Liver (tissue), 9 donors: ENCODE data around the gene F13B. TPM values are rescaled to one million over a fixed set of nuclear protein-coding genes. Genes with fewer than 3 reads are reported as not detected.
"Not testable (repeated sequence)": the region's sequence is repeated elsewhere in the genome, so short reads cannot be mapped to it uniquely, and the experiment has no call there.

Experiments used
- DNase-seq: peaks from one replicate; pipeline ENCODE4 v3.0.0-alpha.2; 2017; ENCODE audit warnings: low spot score
- H3K27ac ChIP-seq, 2 donors: one replicate each; pipeline ENCODE4 v1.7.0; 2013; ENCODE audit warnings: inconsistent platforms in 2 of 2, low read length in 2 of 2, control low read depth in 1 of 2, low read depth in 1 of 2, mild to moderate bottlenecking in 1 of 2
- H3K27me3 ChIP-seq, 4 donors: one replicate each; pipeline versions ENCODE4 v1.6.1 to v1.7.0; 2013; ENCODE audit warnings: low read length in 3 of 4, inconsistent platforms in 1 of 4, mild to moderate bottlenecking in 1 of 4, moderate library complexity in 1 of 4; ENCODE audit not compliant: control insufficient read depth in 4 of 4, insufficient read depth in 4 of 4
- H3K36me3 ChIP-seq, 4 donors: one replicate each; pipeline versions ENCODE4 v1.6.1 to v1.7.0; 2013; ENCODE audit warnings: low read length in 3 of 4, mild to moderate bottlenecking in 3 of 4, low read depth in 1 of 4, moderate library complexity in 1 of 4; ENCODE audit not compliant: control insufficient read depth in 4 of 4, insufficient read depth in 3 of 4
- H3K4me1 ChIP-seq, 4 donors: one replicate each; pipeline versions ENCODE4 v1.6.1 to v1.7.0; 2013; ENCODE audit warnings: low read length in 3 of 4, mild to moderate bottlenecking in 3 of 4, moderate library complexity in 1 of 4; ENCODE audit not compliant: control insufficient read depth in 4 of 4, insufficient read depth in 4 of 4
- H3K4me3 ChIP-seq, 3 donors: one replicate each; pipeline versions ENCODE4 v1.6.1 to v1.7.0; 2013; ENCODE audit warnings: low read length in 3 of 3, control low read depth in 1 of 3, low read depth in 1 of 3, mild to moderate bottlenecking in 1 of 3
- H3K9ac ChIP-seq, 2 donors: one replicate each; pipeline ENCODE4 v1.7.0; 2013; ENCODE audit warnings: low read length in 2 of 2, mild to moderate bottlenecking in 2 of 2, moderate library complexity in 2 of 2, control low read depth in 1 of 2, low read depth in 1 of 2
- H3K9me3 ChIP-seq, 4 donors: one replicate each; pipeline versions ENCODE4 v1.6.1 to v1.7.0; 2013; ENCODE audit warnings: low read length in 3 of 4; ENCODE audit not compliant: control insufficient read depth in 4 of 4
- EGR1 ChIP-seq, 2 donors: IDR thresholded peaks; 2 replicates each; pipeline ENCODE4 v1.6.1; 2016 to 2018; ENCODE audit warnings: antibody characterized with exemption in 2 of 2, low read depth in 2 of 2
- FOXA1 ChIP-seq: IDR thresholded peaks from 2 replicates; pipeline ENCODE4 v1.6.1; 2016; ENCODE audit warnings: antibody characterized with exemption
- FOXA2 ChIP-seq: IDR thresholded peaks from 2 replicates; pipeline ENCODE4 v1.6.1; 2016; ENCODE audit warnings: antibody characterized with exemption
- GABPA ChIP-seq, 2 donors: IDR thresholded peaks in 1 of 2; conservative IDR thresholded peaks in 1 of 2; 2 replicates each; pipeline ENCODE4 v1.6.1; 2016; ENCODE audit warnings: antibody characterized with exemption in 2 of 2, mild to moderate bottlenecking in 1 of 2, moderate library complexity in 1 of 2
- HNF4A ChIP-seq, 2 donors: conservative IDR thresholded peaks; 2 replicates each; pipeline ENCODE4 v1.6.1; 2016; ENCODE audit warnings: antibody characterized with exemption in 2 of 2, mild to moderate bottlenecking in 2 of 2
- HNF4G ChIP-seq: IDR thresholded peaks from 2 replicates; pipeline ENCODE4 v1.6.1; 2016; ENCODE audit warnings: antibody characterized with exemption
- JUND ChIP-seq, 2 donors: IDR thresholded peaks; 2 replicates each; pipeline ENCODE4 v1.6.1; 2016; ENCODE audit warnings: antibody characterized with exemption in 2 of 2
- NR2F2 ChIP-seq: IDR thresholded peaks from 2 replicates; pipeline ENCODE4 v1.6.1; 2016; ENCODE audit warnings: antibody characterized with exemption
- RAD21 ChIP-seq, 2 donors: IDR thresholded peaks; 2 replicates each; pipeline ENCODE4 v1.6.1; 2016; ENCODE audit warnings: antibody characterized with exemption in 2 of 2, mild to moderate bottlenecking in 2 of 2
- RXRA ChIP-seq, 2 donors: IDR thresholded peaks; 2 replicates each; pipeline ENCODE4 v1.6.1; 2017 to 2018; ENCODE audit warnings: antibody characterized with exemption in 2 of 2, mild to moderate bottlenecking in 1 of 2
- SP1 ChIP-seq: IDR thresholded peaks from 2 replicates; pipeline ENCODE4 v1.6.1; 2018; ENCODE audit warnings: antibody characterized with exemption, mild to moderate bottlenecking
- TAF1 ChIP-seq: conservative IDR thresholded peaks from 2 replicates; pipeline ENCODE4 v1.6.1; 2016; ENCODE audit warnings: antibody characterized with exemption, mild to moderate bottlenecking
- YY1 ChIP-seq: IDR thresholded peaks from 2 replicates; pipeline ENCODE4 v1.6.1; 2016; ENCODE audit warnings: antibody characterized with exemption, mild to moderate bottlenecking
- WGBS: extraction: QIAGEN DNeasy Blood & Tissue Kit; methylation state at CpG from one replicate; pipeline ENCODE4 v1.1.7; 2013; 5-methylcytosine and 5-hydroxymethylcytosine counted together
- polyA plus RNA-seq, 2 donors: library from polyadenylated mRNA; stranded (reverse) in 1 of 2; unstranded in 1 of 2; fragments of 200-250 nt in 1 of 2; fragments of >200 nt in 1 of 2; fragmentation: Nextera tagmentation in 1 of 2; extraction: Ambion mirVana in 1 of 2; gene quantifications; one replicate each; pipeline versions ENCODE4 v1.2.1 to v1.2.3, GENCODE V29; 2013 to 2015
- total RNA-seq, 2 donors: library from RNA; depleted of rRNA; stranded (reverse); fragments of >200 nt; gene quantifications; one replicate each; pipeline ENCODE4 v1.2.3, GENCODE V29; 2014
- TF ChIP-seq, protein P1 (sequence below): fragments of 150-350 bp; IDR thresholded peaks from 2 replicates; pipeline ENCODE4 v1.5.1; 2017; ENCODE audit warnings: improper control_type of control experiment, low read depth, low read length; ENCODE audit not compliant: missing input control
- TF ChIP-seq, protein P2 (sequence below): IDR thresholded peaks from 2 replicates; pipeline ENCODE4 v1.6.1; 2016; ENCODE audit warnings: antibody characterized with exemption, mild to moderate bottlenecking
- TF ChIP-seq, protein P3 (sequence below): IDR thresholded peaks from 2 replicates; pipeline ENCODE4 v1.6.1; 2016; ENCODE audit warnings: antibody characterized with exemption
- TF ChIP-seq, protein P4 (sequence below): IDR thresholded peaks from 2 replicates; pipeline ENCODE4 v1.6.1; 2016; ENCODE audit warnings: antibody characterized with exemption
- TF ChIP-seq, protein P5 (sequence below): IDR thresholded peaks from 2 replicates; pipeline ENCODE4 v1.6.1; 2016; ENCODE audit warnings: antibody characterized with exemption
- donor health status: healthy.
- donor health status: healthy.
- donor health status: healthy.
- donor health status: healthy.
- donor health status: healthy.

The F13B gene
- total and polyA plus RNA-seq, 4 donors = 42.3 to 194 (median 80.2) TPM

DNA sequence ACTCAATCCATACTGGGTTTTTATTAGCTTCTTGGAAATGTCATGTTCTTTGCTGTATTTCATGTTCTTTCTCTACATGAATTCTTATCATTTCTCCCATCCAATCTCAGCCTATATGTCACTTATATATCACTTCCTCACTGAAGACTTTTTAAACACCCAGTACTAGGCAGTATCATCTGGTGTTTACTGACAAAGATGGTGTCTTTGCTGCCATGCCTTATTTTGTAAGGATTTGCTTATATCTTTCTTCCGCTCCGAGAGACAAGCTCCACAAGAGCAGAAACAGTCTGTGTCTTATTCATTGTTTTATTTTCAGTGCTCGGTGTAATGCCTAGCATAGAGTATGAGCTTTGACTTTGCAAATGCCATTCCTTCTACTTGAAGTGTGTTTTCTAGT, 30.2 kb downstream of the F13B start:
- 96% methylated on average over 3 of the region's 3 CpGs for WGBS
- no peak for DNase-seq

DNA sequence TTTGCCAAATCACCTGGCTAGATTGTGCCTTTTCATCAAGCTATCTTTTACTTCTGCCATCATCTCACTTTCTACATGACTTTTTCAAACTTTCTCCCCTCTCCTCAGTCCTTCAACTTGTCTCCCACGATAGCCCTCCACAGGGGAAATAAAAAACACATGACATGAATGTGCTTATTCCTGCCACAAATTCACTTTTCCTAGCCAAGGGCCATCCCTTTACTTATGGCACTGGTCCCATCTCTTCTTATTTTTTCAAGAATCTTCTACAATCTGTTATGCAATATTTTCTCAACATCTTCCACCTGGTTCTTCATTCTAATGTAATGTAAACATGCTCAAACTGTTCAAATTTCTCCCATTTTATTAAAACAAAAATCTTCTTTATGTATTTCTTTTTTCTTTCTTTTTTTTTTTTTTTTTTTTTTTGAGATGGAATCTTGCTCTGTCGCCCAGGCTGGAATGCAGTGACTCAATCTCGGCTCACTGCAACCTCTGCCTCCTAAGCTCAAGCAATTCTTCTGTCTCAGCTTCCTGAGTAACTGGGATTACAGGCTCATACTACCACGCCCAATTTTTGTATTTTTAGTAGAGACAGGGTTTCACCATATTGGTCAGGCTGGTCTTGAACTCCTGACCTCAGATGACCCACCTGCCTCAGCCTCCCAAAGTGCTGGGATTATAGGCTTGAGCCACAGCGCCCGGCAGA, 32.3 kb downstream of the F13B start:
- 84% methylated on average over 6 of the region's 6 CpGs for WGBS
- not testable (repeated sequence) for H3K9ac ChIP-seq, H3K4me1 ChIP-seq, H3K36me3 ChIP-seq, H3K27me3 ChIP-seq, H3K27ac ChIP-seq, H3K4me3 ChIP-seq, H3K9me3 ChIP-seq, DNase-seq

More for the DNA sequence above, 30.2 kb downstream of the F13B start:
- TF ChIP-seq, protein P1, sequence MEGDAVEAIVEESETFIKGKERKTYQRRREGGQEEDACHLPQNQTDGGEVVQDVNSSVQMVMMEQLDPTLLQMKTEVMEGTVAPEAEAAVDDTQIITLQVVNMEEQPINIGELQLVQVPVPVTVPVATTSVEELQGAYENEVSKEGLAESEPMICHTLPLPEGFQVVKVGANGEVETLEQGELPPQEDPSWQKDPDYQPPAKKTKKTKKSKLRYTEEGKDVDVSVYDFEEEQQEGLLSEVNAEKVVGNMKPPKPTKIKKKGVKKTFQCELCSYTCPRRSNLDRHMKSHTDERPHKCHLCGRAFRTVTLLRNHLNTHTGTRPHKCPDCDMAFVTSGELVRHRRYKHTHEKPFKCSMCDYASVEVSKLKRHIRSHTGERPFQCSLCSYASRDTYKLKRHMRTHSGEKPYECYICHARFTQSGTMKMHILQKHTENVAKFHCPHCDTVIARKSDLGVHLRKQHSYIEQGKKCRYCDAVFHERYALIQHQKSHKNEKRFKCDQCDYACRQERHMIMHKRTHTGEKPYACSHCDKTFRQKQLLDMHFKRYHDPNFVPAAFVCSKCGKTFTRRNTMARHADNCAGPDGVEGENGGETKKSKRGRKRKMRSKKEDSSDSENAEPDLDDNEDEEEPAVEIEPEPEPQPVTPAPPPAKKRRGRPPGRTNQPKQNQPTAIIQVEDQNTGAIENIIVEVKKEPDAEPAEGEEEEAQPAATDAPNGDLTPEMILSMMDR = no peak
- no peak for TF ChIP-seq TAF1
- no peak for TF ChIP-seq GABPA (IDR thresholded peaks at IDR 0.05 in 1 of 2, conservative IDR thresholded peaks at IDR 0.05 in 1 of 2)
- no peak for TF ChIP-seq JUND (IDR thresholded peaks at IDR 0.05)
- no peak for TF ChIP-seq FOXA2
- TF ChIP-seq EGR1 (IDR thresholded peaks at IDR 0.05; ENCODE audit: low read depth in 2 of 2) = no peak
- peaks cover 0 to 6% (median 4%) of the 10 kb centered on the region in 4 donors for H3K36me3 ChIP-seq
- no peak overlapping the region for H3K4me3 ChIP-seq
- no peaks in the 10 kb centered on the region for H3K9me3 ChIP-seq
- no peaks in the 10 kb centered on the region for H3K4me1 ChIP-seq
- no peak overlapping the region for H3K27ac ChIP-seq
- no peak overlapping the region for H3K9ac ChIP-seq
- H3K27me3 ChIP-seq = no peaks in the 10 kb centered on the region

DNA sequence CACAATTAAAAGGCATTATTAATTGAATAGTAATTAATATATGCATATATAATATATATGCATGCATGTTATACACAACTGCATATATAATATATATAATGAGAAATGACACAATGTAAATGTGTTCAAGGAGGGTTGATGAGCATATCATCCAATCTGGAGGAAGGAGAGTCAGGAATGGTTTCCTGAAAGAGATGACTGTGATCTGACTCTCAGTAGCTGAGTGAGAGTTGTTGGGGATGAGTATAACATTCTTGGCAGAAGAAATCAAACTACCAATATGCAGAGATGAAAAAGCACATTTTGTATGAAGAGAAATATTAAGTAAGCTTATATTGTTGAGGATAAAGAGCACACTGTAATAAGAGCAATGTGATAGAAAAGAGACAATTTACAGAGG, 37.3 kb downstream of the F13B start:
- no peaks in the 10 kb centered on the region for H3K27me3 ChIP-seq
- no peaks in the 10 kb centered on the region for H3K4me1 ChIP-seq
- H3K9ac ChIP-seq = no peak overlapping the region
- no peaks in the 10 kb centered on the region for H3K9me3 ChIP-seq
- no peak for DNase-seq
- TF ChIP-seq JUND (IDR thresholded peaks at IDR 0.05) (no peak), EGR1 (IDR thresholded peaks at IDR 0.05; ENCODE audit: low read depth in 2 of 2) (no peak), NR2F2 (no peak), YY1 (no peak), FOXA1 (no peak), RXRA (IDR thresholded peaks at IDR 0.05) (no peak), HNF4G (no peak), GABPA (IDR thresholded peaks at IDR 0.05 in 1 of 2, conservative IDR thresholded peaks at IDR 0.05 in 1 of 2) (no peak), FOXA2 (no peak), SP1 (no peak), HNF4A (conservative IDR thresholded peaks at IDR 0.05) (no peak), TAF1 (no peak), RAD21 (IDR thresholded peaks at IDR 0.05) (no peak)
- TF ChIP-seq, protein P2, sequence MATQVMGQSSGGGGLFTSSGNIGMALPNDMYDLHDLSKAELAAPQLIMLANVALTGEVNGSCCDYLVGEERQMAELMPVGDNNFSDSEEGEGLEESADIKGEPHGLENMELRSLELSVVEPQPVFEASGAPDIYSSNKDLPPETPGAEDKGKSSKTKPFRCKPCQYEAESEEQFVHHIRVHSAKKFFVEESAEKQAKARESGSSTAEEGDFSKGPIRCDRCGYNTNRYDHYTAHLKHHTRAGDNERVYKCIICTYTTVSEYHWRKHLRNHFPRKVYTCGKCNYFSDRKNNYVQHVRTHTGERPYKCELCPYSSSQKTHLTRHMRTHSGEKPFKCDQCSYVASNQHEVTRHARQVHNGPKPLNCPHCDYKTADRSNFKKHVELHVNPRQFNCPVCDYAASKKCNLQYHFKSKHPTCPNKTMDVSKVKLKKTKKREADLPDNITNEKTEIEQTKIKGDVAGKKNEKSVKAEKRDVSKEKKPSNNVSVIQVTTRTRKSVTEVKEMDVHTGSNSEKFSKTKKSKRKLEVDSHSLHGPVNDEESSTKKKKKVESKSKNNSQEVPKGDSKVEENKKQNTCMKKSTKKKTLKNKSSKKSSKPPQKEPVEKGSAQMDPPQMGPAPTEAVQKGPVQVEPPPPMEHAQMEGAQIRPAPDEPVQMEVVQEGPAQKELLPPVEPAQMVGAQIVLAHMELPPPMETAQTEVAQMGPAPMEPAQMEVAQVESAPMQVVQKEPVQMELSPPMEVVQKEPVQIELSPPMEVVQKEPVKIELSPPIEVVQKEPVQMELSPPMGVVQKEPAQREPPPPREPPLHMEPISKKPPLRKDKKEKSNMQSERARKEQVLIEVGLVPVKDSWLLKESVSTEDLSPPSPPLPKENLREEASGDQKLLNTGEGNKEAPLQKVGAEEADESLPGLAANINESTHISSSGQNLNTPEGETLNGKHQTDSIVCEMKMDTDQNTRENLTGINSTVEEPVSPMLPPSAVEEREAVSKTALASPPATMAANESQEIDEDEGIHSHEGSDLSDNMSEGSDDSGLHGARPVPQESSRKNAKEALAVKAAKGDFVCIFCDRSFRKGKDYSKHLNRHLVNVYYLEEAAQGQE = no peak
- TF ChIP-seq, protein P3, sequence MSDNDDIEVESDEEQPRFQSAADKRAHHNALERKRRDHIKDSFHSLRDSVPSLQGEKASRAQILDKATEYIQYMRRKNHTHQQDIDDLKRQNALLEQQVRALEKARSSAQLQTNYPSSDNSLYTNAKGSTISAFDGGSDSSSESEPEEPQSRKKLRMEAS = no peak
- TF ChIP-seq, protein P1 = no peak
- TF ChIP-seq, protein P4, sequence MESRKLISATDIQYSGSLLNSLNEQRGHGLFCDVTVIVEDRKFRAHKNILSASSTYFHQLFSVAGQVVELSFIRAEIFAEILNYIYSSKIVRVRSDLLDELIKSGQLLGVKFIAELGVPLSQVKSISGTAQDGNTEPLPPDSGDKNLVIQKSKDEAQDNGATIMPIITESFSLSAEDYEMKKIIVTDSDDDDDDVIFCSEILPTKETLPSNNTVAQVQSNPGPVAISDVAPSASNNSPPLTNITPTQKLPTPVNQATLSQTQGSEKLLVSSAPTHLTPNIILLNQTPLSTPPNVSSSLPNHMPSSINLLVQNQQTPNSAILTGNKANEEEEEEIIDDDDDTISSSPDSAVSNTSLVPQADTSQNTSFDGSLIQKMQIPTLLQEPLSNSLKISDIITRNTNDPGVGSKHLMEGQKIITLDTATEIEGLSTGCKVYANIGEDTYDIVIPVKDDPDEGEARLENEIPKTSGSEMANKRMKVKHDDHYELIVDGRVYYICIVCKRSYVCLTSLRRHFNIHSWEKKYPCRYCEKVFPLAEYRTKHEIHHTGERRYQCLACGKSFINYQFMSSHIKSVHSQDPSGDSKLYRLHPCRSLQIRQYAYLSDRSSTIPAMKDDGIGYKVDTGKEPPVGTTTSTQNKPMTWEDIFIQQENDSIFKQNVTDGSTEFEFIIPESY = no peak
- TF ChIP-seq, protein P5, sequence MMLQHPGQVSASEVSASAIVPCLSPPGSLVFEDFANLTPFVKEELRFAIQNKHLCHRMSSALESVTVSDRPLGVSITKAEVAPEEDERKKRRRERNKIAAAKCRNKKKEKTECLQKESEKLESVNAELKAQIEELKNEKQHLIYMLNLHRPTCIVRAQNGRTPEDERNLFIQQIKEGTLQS = no peak
- no peaks in the 10 kb centered on the region for H3K36me3 ChIP-seq
- no peak overlapping the region for H3K4me3 ChIP-seq
- no peak overlapping the region for H3K27ac ChIP-seq
